Adrenal gland (tissue), 5 donors: ENCODE results near the gene DBX2.

ENCODE experiments used
- CTCF ChIP-seq, 6 experiments: fragments of 450-650 bp in 4 of 6; fragments of 200-600 bp in 2 of 6; sonication (generic) in 1 of 6; IDR thresholded peaks; 1 replicate in 5 of 6; 2 replicates in 1 of 6; pipeline versions ENCODE4 v1.5.1 to v1.8.0; 2016 to 2021; ENCODE audit warnings: antibody characterized with exemption in 6 of 6, mild to moderate bottlenecking in 2 of 6, moderate library complexity in 1 of 6
- POLR2A ChIP-seq, 2 donors: fragments of 450-650 bp; IDR thresholded peaks; one replicate each; pipeline ENCODE4 v1.6.1; 2017; ENCODE audit warnings: antibody characterized with exemption in 2 of 2, mild to moderate bottlenecking in 2 of 2, moderate library complexity in 1 of 2
- donor health status: DM: no; HTN: no; CAD: no.

GRCh38 chr12:45093051-45093450 is 42.2 kb upstream of the DBX2 start:
- no peak for TF ChIP-seq CTCF (IDR thresholded peaks at IDR 0.05)
- TF ChIP-seq POLR2A (IDR thresholded peaks at IDR 0.05) = no peak
